Liver (tissue), 9 donors: ENCODE measurements around the gene TDO2. TPM values are rescaled to one million over a fixed set of nuclear protein-coding genes. Genes with fewer than 3 reads are reported as not detected.

ENCODE experiments used
- DNase-seq: peaks from one replicate; pipeline ENCODE4 v3.0.0-alpha.2; 2017; ENCODE audit warnings: low spot score
- H3K27ac ChIP-seq, 2 donors: one replicate each; pipeline ENCODE4 v1.7.0; 2013; ENCODE audit warnings: inconsistent platforms in 2 of 2, low read length in 2 of 2, control low read depth in 1 of 2, low read depth in 1 of 2, mild to moderate bottlenecking in 1 of 2
- H3K27me3 ChIP-seq, 4 donors: one replicate each; pipeline versions ENCODE4 v1.6.1 to v1.7.0; 2013; ENCODE audit warnings: low read length in 3 of 4, inconsistent platforms in 1 of 4, mild to moderate bottlenecking in 1 of 4, moderate library complexity in 1 of 4; ENCODE audit not compliant: control insufficient read depth in 4 of 4, insufficient read depth in 4 of 4
- H3K36me3 ChIP-seq, 4 donors: one replicate each; pipeline versions ENCODE4 v1.6.1 to v1.7.0; 2013; ENCODE audit warnings: low read length in 3 of 4, mild to moderate bottlenecking in 3 of 4, low read depth in 1 of 4, moderate library complexity in 1 of 4; ENCODE audit not compliant: control insufficient read depth in 4 of 4, insufficient read depth in 3 of 4
- H3K4me1 ChIP-seq, 4 donors: one replicate each; pipeline versions ENCODE4 v1.6.1 to v1.7.0; 2013; ENCODE audit warnings: low read length in 3 of 4, mild to moderate bottlenecking in 3 of 4, moderate library complexity in 1 of 4; ENCODE audit not compliant: control insufficient read depth in 4 of 4, insufficient read depth in 4 of 4
- H3K4me3 ChIP-seq, 3 donors: one replicate each; pipeline versions ENCODE4 v1.6.1 to v1.7.0; 2013; ENCODE audit warnings: low read length in 3 of 3, control low read depth in 1 of 3, low read depth in 1 of 3, mild to moderate bottlenecking in 1 of 3
- H3K9ac ChIP-seq, 2 donors: one replicate each; pipeline ENCODE4 v1.7.0; 2013; ENCODE audit warnings: low read length in 2 of 2, mild to moderate bottlenecking in 2 of 2, moderate library complexity in 2 of 2, control low read depth in 1 of 2, low read depth in 1 of 2
- H3K9me3 ChIP-seq, 4 donors: one replicate each; pipeline versions ENCODE4 v1.6.1 to v1.7.0; 2013; ENCODE audit warnings: low read length in 3 of 4; ENCODE audit not compliant: control insufficient read depth in 4 of 4
- ATF3 ChIP-seq: IDR thresholded peaks from 2 replicates; pipeline ENCODE4 v1.6.1; 2016; ENCODE audit warnings: antibody characterized with exemption
- CTCF ChIP-seq: fragments of 150-350 bp; IDR thresholded peaks from 2 replicates; pipeline ENCODE4 v1.5.1; 2017; ENCODE audit warnings: improper control_type of control experiment, low read depth, low read length; ENCODE audit not compliant: missing input control
- EGR1 ChIP-seq, 2 donors: IDR thresholded peaks; 2 replicates each; pipeline ENCODE4 v1.6.1; 2016 to 2018; ENCODE audit warnings: antibody characterized with exemption in 2 of 2, low read depth in 2 of 2
- FOXA1 ChIP-seq: IDR thresholded peaks from 2 replicates; pipeline ENCODE4 v1.6.1; 2016; ENCODE audit warnings: antibody characterized with exemption
- FOXA2 ChIP-seq: IDR thresholded peaks from 2 replicates; pipeline ENCODE4 v1.6.1; 2016; ENCODE audit warnings: antibody characterized with exemption
- GABPA ChIP-seq, 2 donors: IDR thresholded peaks in 1 of 2; conservative IDR thresholded peaks in 1 of 2; 2 replicates each; pipeline ENCODE4 v1.6.1; 2016; ENCODE audit warnings: antibody characterized with exemption in 2 of 2, mild to moderate bottlenecking in 1 of 2, moderate library complexity in 1 of 2
- HNF4A ChIP-seq, 2 donors: conservative IDR thresholded peaks; 2 replicates each; pipeline ENCODE4 v1.6.1; 2016; ENCODE audit warnings: antibody characterized with exemption in 2 of 2, mild to moderate bottlenecking in 2 of 2
- HNF4G ChIP-seq: IDR thresholded peaks from 2 replicates; pipeline ENCODE4 v1.6.1; 2016; ENCODE audit warnings: antibody characterized with exemption
- JUND ChIP-seq, 2 donors: IDR thresholded peaks; 2 replicates each; pipeline ENCODE4 v1.6.1; 2016; ENCODE audit warnings: antibody characterized with exemption in 2 of 2
- MAX ChIP-seq: IDR thresholded peaks from 2 replicates; pipeline ENCODE4 v1.6.1; 2016; ENCODE audit warnings: antibody characterized with exemption
- NR2F2 ChIP-seq: IDR thresholded peaks from 2 replicates; pipeline ENCODE4 v1.6.1; 2016; ENCODE audit warnings: antibody characterized with exemption
- RAD21 ChIP-seq, 2 donors: IDR thresholded peaks; 2 replicates each; pipeline ENCODE4 v1.6.1; 2016; ENCODE audit warnings: antibody characterized with exemption in 2 of 2, mild to moderate bottlenecking in 2 of 2
- REST ChIP-seq: IDR thresholded peaks from 2 replicates; pipeline ENCODE4 v1.6.1; 2016; ENCODE audit warnings: antibody characterized with exemption, mild to moderate bottlenecking
- RXRA ChIP-seq, 2 donors: IDR thresholded peaks; 2 replicates each; pipeline ENCODE4 v1.6.1; 2017 to 2018; ENCODE audit warnings: antibody characterized with exemption in 2 of 2, mild to moderate bottlenecking in 1 of 2
- SP1 ChIP-seq: IDR thresholded peaks from 2 replicates; pipeline ENCODE4 v1.6.1; 2018; ENCODE audit warnings: antibody characterized with exemption, mild to moderate bottlenecking
- TAF1 ChIP-seq: conservative IDR thresholded peaks from 2 replicates; pipeline ENCODE4 v1.6.1; 2016; ENCODE audit warnings: antibody characterized with exemption, mild to moderate bottlenecking
- YY1 ChIP-seq: IDR thresholded peaks from 2 replicates; pipeline ENCODE4 v1.6.1; 2016; ENCODE audit warnings: antibody characterized with exemption, mild to moderate bottlenecking
- ZBTB33 ChIP-seq: IDR thresholded peaks from 2 replicates; pipeline ENCODE4 v1.6.1; 2016; ENCODE audit warnings: antibody characterized with exemption
- WGBS: extraction: QIAGEN DNeasy Blood & Tissue Kit; methylation state at CpG from one replicate; pipeline ENCODE4 v1.1.7; 2013; 5-methylcytosine and 5-hydroxymethylcytosine counted together
- polyA plus RNA-seq, 2 donors: library from polyadenylated mRNA; stranded (reverse) in 1 of 2; unstranded in 1 of 2; fragments of 200-250 nt in 1 of 2; fragments of >200 nt in 1 of 2; fragmentation: Nextera tagmentation in 1 of 2; extraction: Ambion mirVana in 1 of 2; gene quantifications; one replicate each; pipeline versions ENCODE4 v1.2.1 to v1.2.3, GENCODE V29; 2013 to 2015
- total RNA-seq, 2 donors: library from RNA; depleted of rRNA; stranded (reverse); fragments of >200 nt; gene quantifications; one replicate each; pipeline ENCODE4 v1.2.3, GENCODE V29; 2014
- donor health status: healthy.
- donor health status: healthy.
- donor health status: healthy.
- donor health status: healthy.
- donor health status: healthy.

TDO2 gene
- total and polyA plus RNA-seq, 4 donors: 163 to 1,057 (median 533) TPM

GRCh38 chr4:155961575-155961974 is 58.1 kb downstream of the TDO2 start:
- Histone ChIP-seq H3K27ac (no peak overlapping the region), H3K27me3 (no peaks in the 10 kb centered on the region), H3K9ac (no peak overlapping the region), H3K4me3 (no peak overlapping the region), H3K4me1 (no peaks in the 10 kb centered on the region), H3K36me3 (no peaks in the 10 kb centered on the region), H3K9me3 (no peaks in the 10 kb centered on the region)
- no peak for TF ChIP-seq ZBTB33
- TF ChIP-seq JUND (IDR thresholded peaks at IDR 0.05): no peak
- TF ChIP-seq RXRA (IDR thresholded peaks at IDR 0.05): no peak
- TF ChIP-seq ATF3: no peak
- no peak for TF ChIP-seq SP1
- no peak for TF ChIP-seq HNF4G
- no peak for TF ChIP-seq EGR1 (IDR thresholded peaks at IDR 0.05; ENCODE audit: low read depth in 2 of 2)
- 93% methylated on average over 4 of the region's 4 CpGs for WGBS
- DNase-seq: no peak

GRCh38 chr4:155962767-155963166 is 59.3 kb downstream of the TDO2 start:
- WGBS: 41% methylated on average over 2 of the region's 2 CpGs

More at GRCh38 chr4:155962767-155963166, 59.3 kb downstream of the TDO2 start:
- Histone ChIP-seq H3K36me3 (no peaks in the 10 kb centered on the region), H3K4me3 (no peak overlapping the region), H3K9me3 (no peaks in the 10 kb centered on the region), H3K9ac (no peak overlapping the region), H3K27me3 (no peaks in the 10 kb centered on the region), H3K27ac (no peak overlapping the region), H3K4me1 (no peaks in the 10 kb centered on the region)
- TF ChIP-seq MAX (no peak), RXRA (IDR thresholded peaks at IDR 0.05) (no peak), GABPA (IDR thresholded peaks at IDR 0.05 in 1 of 2, conservative IDR thresholded peaks at IDR 0.05 in 1 of 2) (no peak), FOXA2 (no peak), ATF3 (no peak), HNF4G (no peak), YY1 (no peak), REST (no peak), FOXA1 (no peak), RAD21 (IDR thresholded peaks at IDR 0.05) (no peak), JUND (IDR thresholded peaks at IDR 0.05) (no peak), NR2F2 (no peak), SP1 (no peak), EGR1 (IDR thresholded peaks at IDR 0.05; ENCODE audit: low read depth in 2 of 2) (no peak), CTCF (no peak), TAF1 (no peak), HNF4A (conservative IDR thresholded peaks at IDR 0.05) (no peak), ZBTB33 (no peak)
- no peak for DNase-seq
